Neural progenitor cell (in vitro differentiated cells): ENCODE results near the gene RBPMS2. TPM values are rescaled to one million over a fixed set of nuclear protein-coding genes. Genes with fewer than 3 reads are reported as not detected.

Source experiments
- DNase-seq: peaks from one replicate; pipeline ENCODE4 v3.0.0-alpha.2; 2016; ENCODE audit warnings: low spot score
- H2AFZ ChIP-seq: fragments of 200-600 bp; sonication (generic); replicated peaks from 2 replicates; pipeline ENCODE4 v1.6.1; 2016; ENCODE audit warnings: antibody characterized with exemption
- H3F3A ChIP-seq: fragments of 200-600 bp; sonication (generic); 2 replicates; pipeline ENCODE4 v1.6.1; 2016; ENCODE audit warnings: antibody characterized with exemption, low read depth
- H3K27ac ChIP-seq: fragments of 200-600 bp; sonication (generic); 2 replicates; pipeline ENCODE4 v1.5.1; 2016; ENCODE audit warnings: mild to moderate bottlenecking
- H3K27me3 ChIP-seq: fragments of 200-600 bp; sonication (generic); 2 replicates; pipeline ENCODE4 v1.6.1; 2016; ENCODE audit warnings: mild to moderate bottlenecking, moderate library complexity
- H3K36me3 ChIP-seq: fragments of 200-600 bp; sonication (generic); 2 replicates; pipeline ENCODE4 v1.5.1; 2016
- H3K4me1 ChIP-seq: fragments of 200-600 bp; sonication (generic); 2 replicates; pipeline ENCODE4 v1.6.1; 2016; ENCODE audit warnings: mixed run types
- H3K4me2 ChIP-seq: fragments of 200-600 bp; sonication (generic); 2 replicates; pipeline ENCODE4 v1.6.1; 2016
- H3K4me3 ChIP-seq: fragments of 200-600 bp; sonication (generic); 2 replicates; pipeline ENCODE4 v1.5.1; 2016
- H3K79me2 ChIP-seq: fragments of 200-600 bp; sonication (generic); 2 replicates; pipeline ENCODE4 v1.6.1; 2016; ENCODE audit warnings: low read depth
- H3K9ac ChIP-seq: fragments of 200-600 bp; sonication (generic); 2 replicates; pipeline ENCODE4 v1.6.1; 2016
- H3K9me3 ChIP-seq: fragments of 200-600 bp; sonication (generic); 2 replicates; pipeline ENCODE4 v1.5.1; 2016; ENCODE audit warnings: low read depth
- H4K20me1 ChIP-seq: fragments of 200-600 bp; sonication (generic); 2 replicates; pipeline ENCODE4 v1.6.1; 2016; ENCODE audit warnings: low read depth
- H3K27ac Mint-ChIP-seq: 3 replicates; pipeline ENCODE4 v1.8.0; 2021; ENCODE audit warnings: mixed read lengths
- H3K27me3 Mint-ChIP-seq: 2 replicates; pipeline ENCODE4 v1.8.0; 2022; ENCODE audit warnings: low read depth, mild to moderate bottlenecking, inconsistent platforms, moderate library complexity, mixed read lengths; ENCODE audit not compliant: insufficient read depth
- H3K36me3 Mint-ChIP-seq: 3 replicates; pipeline ENCODE4 v1.8.0; 2021; ENCODE audit warnings: mixed read lengths
- H3K4me1 Mint-ChIP-seq: 3 replicates; pipeline ENCODE4 v1.8.0; 2021; ENCODE audit warnings: mixed read lengths
- H3K4me3 Mint-ChIP-seq: 3 replicates; pipeline ENCODE4 v1.8.0; 2021; ENCODE audit warnings: mild to moderate bottlenecking, moderate library complexity, mixed read lengths
- H3K9me3 Mint-ChIP-seq: 3 replicates; pipeline ENCODE4 v1.8.0; 2020; ENCODE audit warnings: mixed read lengths
- CTCF ChIP-seq: fragments of 200-600 bp; sonication (generic); IDR thresholded peaks from 2 replicates; pipeline ENCODE4 v1.5.1; 2017; ENCODE audit warnings: antibody characterized with exemption, mild to moderate bottlenecking
- EZH2 ChIP-seq: fragments of 200-600 bp; sonication (generic); IDR thresholded peaks from 2 replicates; pipeline ENCODE4 v1.6.1; 2017; ENCODE audit warnings: antibody characterized with exemption, mild to moderate bottlenecking, moderate library complexity
- EZH2phosphoT487 ChIP-seq: fragments of 200-600 bp; sonication (generic); IDR thresholded peaks from 2 replicates; pipeline ENCODE4 v1.6.1; 2017; ENCODE audit warnings: antibody characterized with exemption
- total RNA-seq: library from RNA; depleted of rRNA; stranded (reverse); fragments of >200 nt; gene quantifications from 2 replicates; pipeline ENCODE4 v1.2.3, GENCODE V29; 2015; ENCODE audit warnings: low replicate concordance

Gene RBPMS2
- total RNA-seq, 1 donor from 2014 or later = 0.15 TPM

GRCh38 chr15:64738226-64739095 lies 36.9 kb downstream of the RBPMS2 start:
- Histone ChIP-seq H3K9me3 (no peaks in the 10 kb centered on the region), H3K27me3 (no peaks in the 10 kb centered on the region), H2AFZ (no peak overlapping the region), H3F3A (peaks cover 6% of the 10 kb centered on the region), H3K27ac (peak overlapping the region; percentile 20), H3K79me2 (no peaks in the 10 kb centered on the region), H3K4me3 (no peak overlapping the region), H4K20me1 (no peaks in the 10 kb centered on the region), H3K4me2 (peak overlapping the region; percentile 27), H3K9ac (peak overlapping the region; percentile 20), H3K4me1 (peaks cover 20% of the 10 kb centered on the region), H3K36me3 (no peaks in the 10 kb centered on the region)
- Mint-ChIP-seq H3K27me3 (peaks cover 6% of the 10 kb centered on the region), H3K4me1 (peaks cover 30% of the 10 kb centered on the region), H3K36me3 (peaks cover 10% of the 10 kb centered on the region), H3K4me3 (peak overlapping the region; percentile 21), H3K9me3 (no peaks in the 10 kb centered on the region), H3K27ac (peak overlapping the region; percentile 87)
- DNase-seq = peak; percentile 48
- TF ChIP-seq EZH2phosphoT487 = no peak

DNA sequence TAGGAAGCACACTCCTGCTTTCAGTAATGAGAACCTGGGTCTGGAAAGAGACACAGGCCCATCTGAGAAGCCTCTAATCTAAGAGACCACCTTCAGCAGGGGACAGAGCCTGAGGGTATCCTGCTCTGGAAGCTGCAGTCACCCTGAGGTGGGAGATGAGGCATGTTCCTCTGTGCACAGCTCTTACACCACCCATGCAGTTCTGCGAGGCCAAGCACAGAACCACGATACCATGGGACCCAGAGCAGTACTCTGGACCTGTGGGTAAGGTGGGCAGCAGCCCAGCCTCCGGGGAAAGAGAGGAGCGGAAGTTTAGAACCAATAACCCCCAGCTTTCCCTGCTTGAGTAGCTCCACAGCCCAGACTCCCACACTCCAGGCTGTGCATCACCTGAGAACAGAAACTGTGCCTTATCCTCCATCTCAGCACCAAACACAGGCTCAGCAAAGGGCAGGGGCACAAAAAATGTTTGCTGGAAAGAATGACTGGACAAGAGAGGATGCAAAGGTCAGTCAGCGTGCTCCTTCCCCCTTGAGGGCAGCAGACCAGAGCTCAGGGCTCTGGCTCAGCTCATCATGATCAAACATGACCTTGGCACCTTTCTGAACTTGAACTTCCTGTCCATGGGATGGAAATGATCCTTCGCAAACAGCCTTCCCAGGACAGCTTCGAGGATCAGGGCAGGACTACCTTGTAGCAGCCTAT lies 43.1 kb downstream of the RBPMS2 start:
- H3K27ac ChIP-seq = no peak overlapping the region

GRCh38 chr15:64731805-64732151 lies 43.6 kb downstream of the RBPMS2 start:
- H3F3A ChIP-seq = no peaks in the 10 kb centered on the region
- Mint-ChIP-seq H3K9me3 (no peaks in the 10 kb centered on the region), H3K4me1 (peaks cover 18% of the 10 kb centered on the region), H3K27ac (no peak overlapping the region), H3K4me3 (no peak overlapping the region), H3K36me3 (peaks cover 4% of the 10 kb centered on the region), H3K27me3 (peaks cover 6% of the 10 kb centered on the region)
- no peaks in the 10 kb centered on the region for H3K79me2 ChIP-seq
- no peak for TF ChIP-seq EZH2phosphoT487
- TF ChIP-seq EZH2 = no peak
- no peak for TF ChIP-seq CTCF
- no peaks in the 10 kb centered on the region for H4K20me1 ChIP-seq
- H3K36me3 ChIP-seq = no peaks in the 10 kb centered on the region
- H3K27ac ChIP-seq = no peak overlapping the region
- H3K4me3 ChIP-seq = no peak overlapping the region
- H3K4me1 ChIP-seq = no peaks in the 10 kb centered on the region
- no peak overlapping the region for H3K9ac ChIP-seq
- no peaks in the 10 kb centered on the region for H3K9me3 ChIP-seq
- no peak for DNase-seq
- H3K27me3 ChIP-seq = no peaks in the 10 kb centered on the region
- no peak overlapping the region for H3K4me2 ChIP-seq
- H2AFZ ChIP-seq = no peak overlapping the region

More for the DNA sequence above, 43.1 kb downstream of the RBPMS2 start:
- Mint-ChIP-seq H3K4me3 (no peak overlapping the region), H3K9me3 (no peaks in the 10 kb centered on the region), H3K27ac (peak overlapping the region; percentile 78), H3K4me1 (peaks cover 18% of the 10 kb centered on the region), H3K27me3 (peaks cover 6% of the 10 kb centered on the region), H3K36me3 (peaks cover 4% of the 10 kb centered on the region)
- Histone ChIP-seq H3K4me1 (no peaks in the 10 kb centered on the region), H3K79me2 (no peaks in the 10 kb centered on the region), H3F3A (no peaks in the 10 kb centered on the region), H3K4me3 (no peak overlapping the region), H3K9ac (no peak overlapping the region), H3K4me2 (no peak overlapping the region), H3K36me3 (no peaks in the 10 kb centered on the region), H3K9me3 (no peaks in the 10 kb centered on the region), H4K20me1 (no peaks in the 10 kb centered on the region), H2AFZ (no peak overlapping the region), H3K27me3 (no peaks in the 10 kb centered on the region)
- no peak for DNase-seq
- no peak for TF ChIP-seq EZH2
- no peak for TF ChIP-seq CTCF
- TF ChIP-seq EZH2phosphoT487 = no peak
